H1 (cell line): ENCODE data around the gene CNIH4. TPM values are rescaled to one million over a fixed set of nuclear protein-coding genes. Genes with fewer than 3 reads are reported as not detected.
"Not testable (repeated sequence)": the region's sequence is repeated elsewhere in the genome, so short reads cannot be mapped to it uniquely, and the experiment has no call there.

ENCODE experiments used
- CTCF ChIA-PET: fragments of 300-600 bp; sonication (Branson Sonifier 250); formaldehyde crosslinking; loops from one replicate; lab custom pipeline; 2021; ENCODE audit not compliant: partially characterized antibody; lab: Charles Lee
- POLR2A ChIA-PET: fragments of 300-600 bp; sonication (Branson Sonifier 250); formaldehyde crosslinking; loops from one replicate; lab custom pipeline; 2021; ENCODE audit warnings: inconsistent platforms; ENCODE audit not compliant: partially characterized antibody; lab: Charles Lee
- DNase-seq, 2 experiments: peaks; one replicate each; pipeline versions ENCODE4 v3.0.0 to v3.0.0-alpha.2; 2010 to 2022; ENCODE audit warnings: low spot score in 2 of 2, low read depth in 1 of 2, mixed read lengths in 1 of 2
- FAIRE-seq: peaks from 2 replicates; lab custom pipeline; 2011; peaks lifted over from hg19 to GRCh38; lab: Jason Lieb, UNC
- H2AFZ ChIP-seq: 2 replicates; pipeline ENCODE4 v1.8.1; 2012; ENCODE audit warnings: low read length, inconsistent platforms
- H2AK5ac ChIP-seq: 2 replicates; pipeline ENCODE4 v1.6.1; 2013; ENCODE audit warnings: low read depth, low read length
- H2BK120ac ChIP-seq: replicated peaks from 2 replicates; pipeline ENCODE3; 2013; ENCODE audit warnings: low read depth, low read length, inconsistent platforms
- H2BK12ac ChIP-seq: 2 replicates; pipeline ENCODE4 v1.6.1; 2013; ENCODE audit warnings: low read depth, low read length
- H2BK15ac ChIP-seq: 2 replicates; pipeline ENCODE4 v1.6.1; 2013; ENCODE audit warnings: low read length
- H2BK20ac ChIP-seq: 2 replicates; pipeline ENCODE4 v1.6.1; 2013; ENCODE audit warnings: low read length
- H2BK5ac ChIP-seq: 2 replicates; pipeline ENCODE4 v1.6.1; 2013; ENCODE audit warnings: low read depth, low read length
- H3K14ac ChIP-seq: 2 replicates; pipeline ENCODE4 v1.6.1; 2013; ENCODE audit warnings: inconsistent platforms; ENCODE audit not compliant: insufficient read length
- H3K18ac ChIP-seq: 2 replicates; pipeline ENCODE4 v1.6.1; 2013; ENCODE audit warnings: low read length; ENCODE audit errors: extremely low read depth
- H3K23ac ChIP-seq: 2 replicates; pipeline ENCODE4 v1.6.1; 2013; ENCODE audit warnings: inconsistent platforms; ENCODE audit not compliant: insufficient read length
- H3K23me2 ChIP-seq: 2 replicates; pipeline ENCODE4 v1.6.1; 2013; ENCODE audit warnings: low read depth, low read length
- H3K27ac ChIP-seq: 2 replicates; pipeline ENCODE4 v1.6.1; 2011; ENCODE audit warnings: low read depth, low read length, inconsistent platforms
- H3K27me3 ChIP-seq, 4 experiments: replicated peaks in 1 of 4; 1 replicate in 1 of 4; 2 replicates in 3 of 4; pipeline versions ENCODE4 v1.6.1 to v1.8.1; 2011 to 2013; ENCODE audit warnings: low read length in 3 of 4, mild to moderate bottlenecking in 3 of 4, inconsistent platforms in 2 of 4, mixed read lengths in 2 of 4, moderate library complexity in 1 of 4; ENCODE audit not compliant: control insufficient read depth in 3 of 4, insufficient read depth in 3 of 4; ENCODE audit errors: extremely low read depth in 1 of 4
- H3K36me3 ChIP-seq, 4 experiments: 2 replicates each; pipeline versions ENCODE4 v1.6.1 to v1.8.1; 2011 to 2013; ENCODE audit warnings: mild to moderate bottlenecking in 4 of 4, low read length in 3 of 4, moderate library complexity in 2 of 4, control low read depth in 1 of 4, inconsistent platforms in 1 of 4; ENCODE audit not compliant: insufficient read depth in 4 of 4, control insufficient read depth in 2 of 4
- H3K4ac ChIP-seq: replicated peaks from 2 replicates; pipeline ENCODE3; 2013; ENCODE audit warnings: low read length, low read depth, mixed read lengths, inconsistent platforms; ENCODE audit not compliant: insufficient read length
- H3K4me1 ChIP-seq, 4 experiments: replicated peaks in 1 of 4; 1 replicate in 1 of 4; 2 replicates in 3 of 4; pipeline versions ENCODE4 v1.6.1 to v1.8.1; 2011 to 2013; ENCODE audit warnings: low read length in 3 of 4, inconsistent platforms in 2 of 4, mixed read lengths in 1 of 4; ENCODE audit not compliant: insufficient read depth in 4 of 4, control insufficient read depth in 3 of 4
- H3K4me2 ChIP-seq, 2 experiments: 2 replicates each; pipeline versions ENCODE4 v1.6.1 to v1.8.1; 2011 to 2013; ENCODE audit warnings: low read depth in 2 of 2, low read length in 2 of 2, control low read depth in 1 of 2, inconsistent platforms in 1 of 2, mild to moderate bottlenecking in 1 of 2; ENCODE audit not compliant: insufficient read depth in 1 of 2
- H3K4me3 ChIP-seq, 4 experiments: fragments of 200-600, 300-600 bp in 1 of 4; sonication (generic), shearing (Covaris generic), sonication (Bioruptor Twin) in 1 of 4; 2 replicates each; pipeline versions ENCODE4 v1.5.1 to v1.8.1; 2011 to 2016; ENCODE audit warnings: low read length in 4 of 4, low read depth in 3 of 4, control low read depth in 2 of 4, inconsistent platforms in 2 of 4, mild to moderate bottlenecking in 2 of 4, mixed read lengths in 1 of 4, moderate library complexity in 1 of 4; ENCODE audit not compliant: insufficient read depth in 2 of 4; ENCODE audit errors: extremely low read depth in 1 of 4
- H3K56ac ChIP-seq: replicated peaks from 2 replicates; pipeline ENCODE3; 2013; ENCODE audit warnings: low read depth, mild to moderate bottlenecking, mixed read lengths, low read length, inconsistent platforms; ENCODE audit not compliant: insufficient read length
- H3K79me1 ChIP-seq: 2 replicates; pipeline ENCODE4 v1.6.1; 2013; ENCODE audit warnings: low read depth, low read length, control low read depth
- H3K79me2 ChIP-seq, 2 experiments: 2 replicates each; pipeline versions ENCODE4 v1.6.1 to v1.8.1; 2012 to 2013; ENCODE audit warnings: low read length in 2 of 2, mild to moderate bottlenecking in 2 of 2, inconsistent platforms in 1 of 2; ENCODE audit not compliant: insufficient read depth in 2 of 2, control insufficient read depth in 1 of 2
- H3K9ac ChIP-seq, 4 experiments: replicated peaks in 1 of 4; 1 replicate in 1 of 4; 2 replicates in 3 of 4; pipeline versions ENCODE4 v1.6.1 to v1.8.1; 2011 to 2013; ENCODE audit warnings: low read depth in 3 of 4, low read length in 3 of 4, control low read depth in 2 of 4, mild to moderate bottlenecking in 2 of 4, moderate library complexity in 2 of 4, inconsistent platforms in 1 of 4; ENCODE audit errors: extremely low read depth in 1 of 4
- H3K9me3 ChIP-seq, 2 experiments: 2 replicates each; pipeline versions ENCODE4 v1.6.1 to v1.8.1; 2012 to 2013; ENCODE audit warnings: mild to moderate bottlenecking in 2 of 2, moderate library complexity in 2 of 2, control low read depth in 1 of 2, inconsistent platforms in 1 of 2, low read depth in 1 of 2, low read length in 1 of 2, mixed read lengths in 1 of 2; ENCODE audit not compliant: insufficient read depth in 2 of 2
- H4K20me1 ChIP-seq, 2 experiments: replicated peaks in 1 of 2; 2 replicates each; pipeline versions ENCODE3 to v1.8.1; 2011 to 2013; ENCODE audit warnings: inconsistent platforms in 2 of 2, low read length in 2 of 2, mild to moderate bottlenecking in 1 of 2; ENCODE audit not compliant: insufficient read depth in 2 of 2, control insufficient read depth in 1 of 2
- H4K5ac ChIP-seq: 2 replicates; pipeline ENCODE4 v1.6.1; 2013; ENCODE audit warnings: low read length, low read depth, mixed read lengths, inconsistent platforms; ENCODE audit not compliant: insufficient read length
- H4K8ac ChIP-seq: 2 replicates; pipeline ENCODE4 v1.8.0; 2013; ENCODE audit warnings: mild to moderate bottlenecking, moderate library complexity, low read length, inconsistent platforms; ENCODE audit not compliant: insufficient read depth; ENCODE audit errors: extremely low read depth
- H4K91ac ChIP-seq: replicated peaks from 2 replicates; pipeline ENCODE3; 2013; ENCODE audit warnings: low read length, mixed read lengths, inconsistent platforms; ENCODE audit not compliant: insufficient read length
- WGBS, 2 experiments: shearing (Covaris generic) in 1 of 2; methylation state at CpG; one replicate each; pipeline versions ENCODE4 v1.1.6 to v1.1.7; 2013 to 2015; ENCODE audit warnings: low lambda C conversion rate in 2 of 2, mixed read lengths in 2 of 2, inconsistent platforms in 1 of 2, low coverage in 1 of 2, missing lambda C conversion rate in 1 of 2; ENCODE audit not compliant: insufficient replicate concordance in 2 of 2, insufficient coverage in 1 of 2, insufficient read length in 1 of 2; ENCODE audit errors: extremely low coverage in 1 of 2, missing lambda C conversion rate in 1 of 2; 5-methylcytosine and 5-hydroxymethylcytosine counted together
- polyA plus RNA-seq, 7 experiments: library from polyadenylated mRNA; depleted of rRNA in 3 of 7; stranded (reverse) in 5 of 7; unstranded in 2 of 7; fragments of >200 nt in 5 of 7; fragments of 200-250 nt in 2 of 7; gene quantifications; 1 replicate in 5 of 7; 2 replicates in 1 of 7; 4 replicates in 1 of 7; pipeline versions ENCODE4 v1.2.1 to v1.2.3, GENCODE V29; 2011 to 2013; ENCODE audit warnings: missing spikeins in 2 of 7, mixed read lengths in 2 of 7
- total RNA-seq: library from RNA; stranded (reverse); fragmentation: NEBNext Ultra II Directional; extraction: Animal tissue kit (Norgen Biotek cat#: 25700); gene quantifications from 2 replicates; pipeline ENCODE4 v1.2.1, GENCODE V29; 2021

The CNIH4 gene
- total and polyA plus RNA-seq, 2 of the 8 experiments (the other 6 are each of a cell fraction or from before 2014, with no cell fraction given) = 76.2 to 151 TPM

- H2BK120ac ChIP-seq, FAIRE-seq, H4K5ac ChIP-seq, H2BK15ac ChIP-seq, H3K56ac ChIP-seq, DNase-seq, H2AFZ ChIP-seq, CTCF ChIA-PET, H3K23me2 ChIP-seq, H3K4ac ChIP-seq, H3K9ac ChIP-seq, H3K79me1 ChIP-seq, H4K20me1 ChIP-seq, H3K23ac ChIP-seq, H3K9me3 ChIP-seq, H2BK20ac ChIP-seq, H3K4me1 ChIP-seq, H2BK5ac ChIP-seq, H3K27me3 ChIP-seq, H2BK12ac ChIP-seq, H4K91ac ChIP-seq, H3K18ac ChIP-seq, H2AK5ac ChIP-seq, H3K4me2 ChIP-seq, H3K27ac ChIP-seq, H3K4me3 ChIP-seq, H3K14ac ChIP-seq, H4K8ac ChIP-seq: not testable (repeated sequence)
- POLR2A ChIA-PET = interaction anchor here (1.2 to 1.6 kb wide), 3 partner anchors 10 to 20 kb away, joined by 3 to 9 read pairs (median 7); no protein-coding TSS in a partner anchor
- peaks cover 0 to 41% of the 10 kb centered on the region in 2 experiments; a peak in 2 of 4 replicates for H3K79me2 ChIP-seq
- 97% methylated on average over 7 of the region's 8 CpGs; no CpG with 5 or more reads in 1 of the 2 experiments for WGBS, 2 experiments
- H3K36me3 ChIP-seq = peaks cover 13 to 91% (median 51%) of the 10 kb centered on the region in 4 experiments
These were observed 70.2 kb downstream of the CNIH4 start for GRCh38 chr1:224426869-224427268.
